ENCODE results near the gene ERMARD.

ERMARD gene

GRCh38 chr6:169825558-169826225, 74.3 kb downstream of the ERMARD start:
- DNase-seq (ENCODE audit: low read depth), result no peak

GRCh38 chr6:169826697-169827096, 75.3 kb downstream of the ERMARD start:
- no peak for DNase-seq (ENCODE audit: low read depth)

- no peak for DNase-seq (ENCODE audit: low read depth)
Observed at GRCh38 chr6:169827290-169827717, 75.9 kb downstream of the ERMARD start.

GRCh38 chr6:169828176-169828575, 76.8 kb downstream of the ERMARD start:
- no peak for DNase-seq (ENCODE audit: low read depth)

GRCh38 chr6:169829786-169830185, 78.4 kb downstream of the ERMARD start:
- DNase-seq (ENCODE audit: low read depth), result no peak

- no peak for DNase-seq (ENCODE audit: low read depth)
Observed at GRCh38 chr6:169830876-169831275, 79.5 kb downstream of the ERMARD start.
